Gastrocnemius medialis (tissue), 4 donors: Measurements from ENCODE around the gene COL1A1.

Experiments used
- POLR2A ChIP-seq, 2 donors: fragments of 450-650 bp; IDR thresholded peaks; one replicate each; pipeline ENCODE4 v1.6.1; 2017; ENCODE audit warnings: antibody characterized with exemption in 2 of 2, mild to moderate bottlenecking in 2 of 2, moderate library complexity in 2 of 2
- TF ChIP-seq, protein P1 (sequence below), 5 experiments: fragments of 450-650 bp in 3 of 5; fragments of 200-600 bp in 2 of 5; sonication (generic) in 2 of 5; IDR thresholded peaks in 4 of 5; conservative IDR thresholded peaks in 1 of 5; 1 replicate in 4 of 5; 2 replicates in 1 of 5; pipeline ENCODE4 v1.5.1; 2016 to 2019; ENCODE audit warnings: antibody characterized with exemption in 5 of 5, mild to moderate bottlenecking in 3 of 5, moderate library complexity in 3 of 5

DNA sequence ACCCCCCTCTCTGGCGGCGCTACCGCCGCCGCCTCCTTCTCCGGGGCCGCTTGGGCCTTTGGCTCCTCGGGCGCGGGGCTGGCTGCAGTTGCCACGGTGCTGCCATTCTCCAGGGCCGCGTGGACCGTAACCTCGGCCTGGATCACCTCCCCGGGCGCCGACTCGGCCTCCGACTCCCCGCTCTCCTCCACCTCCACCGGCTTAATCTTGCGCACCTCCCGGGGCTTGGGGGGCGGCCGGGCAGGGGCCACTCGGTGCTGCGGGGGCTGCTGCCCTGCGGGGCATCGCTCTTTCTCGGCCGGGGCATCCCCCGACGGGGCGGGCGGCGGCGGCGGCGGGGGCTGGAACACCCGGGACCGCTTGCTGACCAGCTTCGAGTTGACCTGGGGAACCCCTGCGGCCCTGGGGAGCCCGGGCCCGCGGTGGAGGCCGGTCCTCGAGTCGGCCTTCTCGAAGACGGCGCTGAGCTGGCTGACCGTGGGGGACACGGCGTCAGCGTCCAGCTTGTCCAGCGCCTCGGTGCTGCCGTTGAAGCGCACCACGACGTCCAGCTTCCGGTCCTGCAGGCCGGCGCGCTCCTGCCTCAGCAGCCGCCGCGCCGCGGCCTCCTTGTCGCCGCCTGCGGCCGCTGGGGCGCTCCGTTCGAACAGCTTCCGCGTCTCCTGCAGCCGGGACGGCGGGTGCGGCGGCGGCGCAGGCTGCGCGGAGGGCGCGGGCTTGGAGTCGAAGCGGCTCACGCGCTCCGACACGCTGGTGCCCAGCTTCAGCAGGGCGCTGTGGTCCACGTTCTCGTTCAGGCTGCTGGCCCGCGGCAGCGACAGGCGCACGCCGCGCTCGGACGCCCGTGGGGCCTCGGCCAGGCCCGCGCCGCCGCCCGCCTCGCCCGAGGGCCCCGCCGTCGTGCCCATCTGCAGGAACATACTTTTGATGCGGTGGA is 51.7 kb downstream of the COL1A1 start:
- TF ChIP-seq, protein P1, sequence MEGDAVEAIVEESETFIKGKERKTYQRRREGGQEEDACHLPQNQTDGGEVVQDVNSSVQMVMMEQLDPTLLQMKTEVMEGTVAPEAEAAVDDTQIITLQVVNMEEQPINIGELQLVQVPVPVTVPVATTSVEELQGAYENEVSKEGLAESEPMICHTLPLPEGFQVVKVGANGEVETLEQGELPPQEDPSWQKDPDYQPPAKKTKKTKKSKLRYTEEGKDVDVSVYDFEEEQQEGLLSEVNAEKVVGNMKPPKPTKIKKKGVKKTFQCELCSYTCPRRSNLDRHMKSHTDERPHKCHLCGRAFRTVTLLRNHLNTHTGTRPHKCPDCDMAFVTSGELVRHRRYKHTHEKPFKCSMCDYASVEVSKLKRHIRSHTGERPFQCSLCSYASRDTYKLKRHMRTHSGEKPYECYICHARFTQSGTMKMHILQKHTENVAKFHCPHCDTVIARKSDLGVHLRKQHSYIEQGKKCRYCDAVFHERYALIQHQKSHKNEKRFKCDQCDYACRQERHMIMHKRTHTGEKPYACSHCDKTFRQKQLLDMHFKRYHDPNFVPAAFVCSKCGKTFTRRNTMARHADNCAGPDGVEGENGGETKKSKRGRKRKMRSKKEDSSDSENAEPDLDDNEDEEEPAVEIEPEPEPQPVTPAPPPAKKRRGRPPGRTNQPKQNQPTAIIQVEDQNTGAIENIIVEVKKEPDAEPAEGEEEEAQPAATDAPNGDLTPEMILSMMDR (IDR thresholded peaks at IDR 0.05 in 4 of 5, conservative IDR thresholded peaks at IDR 0.05 in 1 of 5): peak in 1 of 5 experiments; percentile 36
- peak; percentile 12 for TF ChIP-seq POLR2A (IDR thresholded peaks at IDR 0.05)
